DND-41 (cell line): Measurements from ENCODE around the gene FHAD1.

Experiments
- EZH2 ChIP-seq: IDR thresholded peaks from 3 replicates; pipeline ENCODE4 v1.6.1; 2012; ENCODE audit warnings: borderline replicate concordance, low read depth, mild to moderate bottlenecking, moderate library complexity, low read length, inconsistent platforms; ENCODE audit not compliant: severe bottlenecking
- TF ChIP-seq, protein P1 (sequence below): IDR thresholded peaks from 2 replicates; pipeline ENCODE4 v1.5.1; 2012; ENCODE audit warnings: borderline replicate concordance, low read length, moderate library complexity, mild to moderate bottlenecking; ENCODE audit not compliant: poor library complexity, severe bottlenecking; ENCODE audit errors: extremely low read depth

DNA sequence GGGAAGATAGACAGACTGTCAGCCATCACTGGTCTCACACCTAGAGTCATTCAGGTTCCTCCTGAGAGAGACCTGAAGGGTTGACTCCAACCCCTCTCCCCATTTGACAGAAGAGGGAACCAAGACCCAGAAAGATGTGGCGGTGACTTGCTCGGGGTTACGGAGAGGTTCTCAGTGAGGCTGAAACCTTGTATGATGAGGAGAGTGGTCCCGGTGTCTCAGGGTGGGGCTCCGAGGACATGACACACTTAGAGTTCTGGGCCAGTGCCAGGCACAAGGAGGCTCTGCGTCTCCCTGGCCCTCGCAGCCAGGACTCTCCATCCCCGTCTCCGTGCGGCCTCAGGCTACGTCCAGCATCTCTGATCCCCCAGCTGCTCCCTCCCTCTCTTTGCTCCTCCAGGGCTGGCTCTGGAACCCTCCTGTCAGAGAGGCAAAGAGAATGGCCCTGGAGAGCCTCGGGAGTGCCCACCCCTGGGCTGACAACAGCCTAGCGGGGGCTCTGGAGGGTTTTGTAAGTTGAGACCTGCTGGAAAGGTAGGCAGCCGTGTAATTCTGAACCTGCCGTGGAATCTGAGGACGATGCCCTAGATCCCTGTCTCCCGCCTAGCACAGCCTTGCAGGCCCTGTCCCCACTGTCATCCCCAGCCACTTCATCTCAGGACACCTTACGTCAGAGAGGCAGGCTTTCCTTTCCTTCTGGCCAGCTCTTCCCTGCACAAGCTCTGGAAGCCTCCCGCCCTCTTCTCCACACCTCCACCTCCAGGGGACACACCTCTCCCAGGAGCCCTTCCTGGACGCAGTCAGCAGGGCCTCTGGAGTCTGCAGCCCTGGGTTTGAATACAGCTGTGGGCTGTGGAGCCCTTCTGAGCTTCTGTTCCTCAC lies 166.8 kb downstream of the FHAD1 start:
- TF ChIP-seq, protein P1, sequence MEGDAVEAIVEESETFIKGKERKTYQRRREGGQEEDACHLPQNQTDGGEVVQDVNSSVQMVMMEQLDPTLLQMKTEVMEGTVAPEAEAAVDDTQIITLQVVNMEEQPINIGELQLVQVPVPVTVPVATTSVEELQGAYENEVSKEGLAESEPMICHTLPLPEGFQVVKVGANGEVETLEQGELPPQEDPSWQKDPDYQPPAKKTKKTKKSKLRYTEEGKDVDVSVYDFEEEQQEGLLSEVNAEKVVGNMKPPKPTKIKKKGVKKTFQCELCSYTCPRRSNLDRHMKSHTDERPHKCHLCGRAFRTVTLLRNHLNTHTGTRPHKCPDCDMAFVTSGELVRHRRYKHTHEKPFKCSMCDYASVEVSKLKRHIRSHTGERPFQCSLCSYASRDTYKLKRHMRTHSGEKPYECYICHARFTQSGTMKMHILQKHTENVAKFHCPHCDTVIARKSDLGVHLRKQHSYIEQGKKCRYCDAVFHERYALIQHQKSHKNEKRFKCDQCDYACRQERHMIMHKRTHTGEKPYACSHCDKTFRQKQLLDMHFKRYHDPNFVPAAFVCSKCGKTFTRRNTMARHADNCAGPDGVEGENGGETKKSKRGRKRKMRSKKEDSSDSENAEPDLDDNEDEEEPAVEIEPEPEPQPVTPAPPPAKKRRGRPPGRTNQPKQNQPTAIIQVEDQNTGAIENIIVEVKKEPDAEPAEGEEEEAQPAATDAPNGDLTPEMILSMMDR, result no peak
- TF ChIP-seq EZH2, result no peak
